Activated CD8-positive, alpha-beta memory T cell treated with anti-CD3 and anti-CD28 coated beads, Interleukin-2, amount 50 U/mL, for 1 hour (primary cell): ENCODE results near the gene KCNC2.
"Not testable (repeated sequence)": the region's sequence is repeated elsewhere in the genome, so short reads cannot be mapped to it uniquely, and the experiment has no call there.

ENCODE experiments used
- DNase-seq: peaks from one replicate; pipeline ENCODE4 v3.0.0-alpha.2; 2020; ENCODE audit errors: extremely low read depth

KCNC2 gene

GRCh38 chr12:75209812-75210138, at the start of gene KCNC2:
Gene KCNC2 (minus strand): TSS chr12:75209839.
- DNase-seq = no peak

- DNase-seq = no peak
These were observed 49.5 kb upstream of the KCNC2 start for GRCh38 chr12:75259143-75259542.

DNA sequence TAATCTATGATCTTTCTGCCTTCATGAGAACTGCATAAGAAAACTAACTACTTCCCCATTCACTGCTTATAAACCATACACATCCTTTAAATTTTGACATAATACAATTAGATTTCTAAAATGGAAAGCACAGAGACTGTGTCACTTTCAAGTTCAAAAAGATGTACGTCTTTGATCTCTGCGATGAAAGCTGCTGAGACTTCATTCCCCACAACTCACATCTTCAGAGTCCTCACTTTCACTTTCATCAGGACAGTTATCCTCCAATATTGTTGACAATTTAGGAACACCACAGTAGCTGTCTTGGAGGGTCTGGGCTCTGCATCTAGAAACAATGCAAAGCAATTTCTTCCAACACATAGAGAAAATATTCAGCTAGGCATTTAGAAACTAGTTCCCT, 47.9 kb upstream of the KCNC2 start:
- no peak for DNase-seq

DNA sequence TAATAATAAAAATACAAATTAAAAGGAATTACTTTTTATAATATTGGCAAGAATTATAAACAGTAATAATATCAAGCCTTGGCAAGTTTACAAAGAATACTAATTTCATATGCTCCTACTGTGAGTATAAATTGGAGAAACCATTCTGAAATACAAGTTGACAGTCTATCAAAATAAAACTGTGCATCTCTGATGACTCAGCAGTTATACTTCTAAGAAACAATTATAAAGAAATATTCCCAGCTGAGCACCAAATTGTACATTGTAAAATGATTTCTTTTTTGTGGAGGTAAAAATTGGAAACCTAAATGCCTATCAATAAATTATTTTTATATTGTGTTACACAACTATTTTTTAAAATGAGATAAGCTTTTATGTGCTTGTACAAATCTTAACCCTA, 35.5 kb upstream of the KCNC2 start:
- DNase-seq = no peak

- no peak for DNase-seq
These were observed 30.3 kb upstream of the KCNC2 start for GRCh38 chr12:75239987-75240386.

DNA sequence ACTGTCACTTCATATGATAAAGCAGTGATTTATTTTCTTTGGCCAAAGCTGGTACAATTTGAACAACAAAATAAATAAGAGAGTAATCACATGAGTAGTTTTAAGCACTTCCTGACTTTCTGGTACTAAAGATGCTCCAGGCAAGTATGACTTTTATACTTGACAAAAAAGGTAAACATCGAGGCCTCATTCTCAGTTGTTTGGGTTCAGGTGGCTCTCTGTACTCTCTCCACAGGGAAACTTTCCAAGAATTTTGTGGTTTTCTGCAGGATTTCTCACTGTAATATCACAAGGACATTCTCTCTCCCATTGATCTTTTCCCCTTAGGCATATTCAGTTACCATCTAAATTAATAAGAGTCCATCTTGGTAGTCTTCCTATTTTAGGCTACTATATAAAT, 26.6 kb upstream of the KCNC2 start:
- no peak for DNase-seq

GRCh38 chr12:75227132-75227531, 17.5 kb upstream of the KCNC2 start:
- DNase-seq = no peak

GRCh38 chr12:75212072-75212471, 2.4 kb upstream of the KCNC2 start:
- no peak for DNase-seq

- no peak for DNase-seq
These were observed 505 bp downstream of the KCNC2 start for GRCh38 chr12:75208856-75209811.

GRCh38 chr12:75207338-75208083, 2.1 kb downstream of the KCNC2 start:
- DNase-seq = no peak

DNA sequence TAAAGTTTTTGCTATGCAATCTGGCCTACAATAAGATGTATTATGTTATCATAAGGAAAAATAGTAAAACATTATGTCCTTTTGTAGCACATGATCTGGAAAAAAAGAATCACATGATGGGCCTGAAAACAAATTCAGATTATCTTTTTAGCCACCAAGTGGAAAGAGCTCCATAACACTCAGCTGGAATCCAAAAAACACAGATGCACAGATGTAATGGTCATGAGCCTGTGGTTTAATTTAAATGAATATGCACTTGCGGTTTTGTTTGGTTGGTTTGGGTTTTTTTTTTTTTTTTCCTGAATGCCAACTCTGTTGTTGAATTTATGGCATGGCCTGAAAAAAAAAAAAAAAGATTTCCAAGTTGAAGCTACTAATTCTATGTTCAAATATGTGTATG, 4.1 kb downstream of the KCNC2 start:
- DNase-seq = no peak

GRCh38 chr12:75196865-75197264, 12.8 kb downstream of the KCNC2 start:
- no peak for DNase-seq

DNA sequence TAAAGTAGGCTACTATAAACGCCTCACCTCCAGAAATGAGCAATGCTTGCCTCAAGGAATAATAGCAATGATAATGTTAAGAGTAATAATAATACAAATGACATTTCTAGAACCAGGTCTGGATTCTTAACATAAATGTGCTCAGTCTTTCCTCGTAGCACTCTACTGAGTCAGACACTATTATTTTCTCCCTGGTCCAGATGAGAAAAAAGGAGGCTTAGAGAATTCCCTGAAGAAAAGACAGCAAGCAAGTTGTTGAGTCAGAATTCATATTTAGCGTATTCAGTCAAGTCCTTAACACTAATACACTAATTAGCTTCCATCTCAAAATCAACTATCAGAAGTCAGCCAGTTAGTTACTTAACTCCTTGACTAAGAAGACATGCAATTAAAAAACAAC, 13.2 kb downstream of the KCNC2 start:
- DNase-seq = no peak

GRCh38 chr12:75194250-75194649, 15.4 kb downstream of the KCNC2 start:
- no peak for DNase-seq

- no peak for DNase-seq
These were observed 17.4 kb downstream of the KCNC2 start for GRCh38 chr12:75192196-75192595.

DNA sequence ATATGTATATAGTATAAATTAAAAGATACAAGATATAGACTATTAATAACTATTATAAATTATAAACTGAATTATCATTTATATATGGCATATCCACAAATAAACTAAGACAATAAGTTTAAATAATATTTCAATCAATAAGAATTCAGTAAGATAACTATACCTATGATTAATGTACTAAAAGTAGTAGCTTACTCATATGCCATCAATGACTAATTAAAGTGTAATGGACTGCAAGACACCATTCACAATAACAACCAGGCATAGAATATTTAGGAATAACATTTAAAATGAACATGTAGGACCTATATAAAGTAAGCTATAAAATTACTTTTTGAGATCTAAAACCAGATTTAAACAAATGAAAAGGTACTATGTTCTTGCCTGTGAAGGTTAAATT, 18.8 kb downstream of the KCNC2 start:
- DNase-seq = no peak

GRCh38 chr12:75185881-75186280, 23.8 kb downstream of the KCNC2 start:
- DNase-seq = not testable (repeated sequence)

- DNase-seq = no peak
These were observed 25.1 kb downstream of the KCNC2 start for GRCh38 chr12:75184516-75184915.

DNA sequence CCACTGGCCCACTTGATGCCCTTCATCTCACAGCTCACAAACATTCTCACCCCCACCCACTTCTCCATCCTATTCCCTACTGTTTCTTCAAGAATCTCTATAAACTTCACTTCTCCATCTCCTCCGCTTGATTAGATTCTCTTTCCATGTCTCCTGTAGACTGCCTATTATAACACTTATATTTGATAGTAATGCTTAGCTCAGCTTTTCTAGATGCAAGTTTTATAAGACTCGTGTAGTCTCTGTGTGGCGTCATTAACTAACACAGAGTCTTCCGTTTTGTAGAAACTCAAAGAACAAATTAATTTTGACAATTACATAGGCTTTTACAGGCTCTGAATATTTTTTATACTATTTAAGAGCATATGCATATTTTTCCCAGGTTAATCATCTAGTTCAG, 25.7 kb downstream of the KCNC2 start:
- no peak for DNase-seq

DNA sequence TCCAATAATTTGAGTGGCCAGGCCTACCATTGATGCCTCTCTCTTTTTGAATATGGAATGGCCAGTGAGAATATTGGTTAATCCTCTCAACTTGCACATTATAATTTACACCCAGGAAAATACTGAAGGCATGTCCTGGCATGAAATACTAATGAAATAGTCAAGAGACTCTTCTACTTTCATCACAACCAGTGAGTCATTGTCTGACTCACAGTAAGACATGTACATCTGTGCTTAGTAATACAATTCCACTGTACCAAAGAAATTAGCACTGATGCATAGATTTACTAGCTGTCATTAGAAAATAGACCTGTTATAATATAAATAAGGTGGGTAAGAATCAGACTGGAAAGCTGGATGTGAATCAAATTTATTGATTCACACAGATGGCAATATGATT, 31.6 kb downstream of the KCNC2 start:
- no peak for DNase-seq

GRCh38 chr12:75172611-75173010, 37.0 kb downstream of the KCNC2 start:
- no peak for DNase-seq

DNA sequence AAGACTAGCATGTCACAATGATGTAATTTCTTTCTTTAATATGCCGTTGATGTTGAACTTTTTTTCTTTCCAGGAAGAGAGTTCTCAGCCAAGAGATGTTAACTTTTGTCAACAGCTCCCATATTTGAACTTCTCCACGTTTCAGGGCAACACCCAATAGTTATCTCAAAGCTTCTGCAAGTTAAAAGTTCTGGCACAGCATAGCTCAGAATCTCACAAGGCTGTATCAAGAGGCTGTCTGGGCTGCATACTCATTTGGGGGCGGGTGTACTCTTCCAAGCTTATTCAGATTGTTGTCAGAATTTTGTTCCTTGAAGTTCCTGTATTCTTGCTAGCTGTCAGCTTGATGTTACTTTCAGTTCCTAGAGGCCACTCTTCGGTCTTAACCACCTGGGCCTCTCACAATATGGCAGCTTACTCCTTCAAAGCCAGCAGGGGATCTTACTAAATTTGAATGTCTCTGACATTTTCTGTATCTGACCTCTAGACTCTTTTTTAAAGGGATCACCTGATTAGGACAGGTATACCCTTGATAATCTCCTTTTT, 38.9 kb downstream of the KCNC2 start:
- no peak for DNase-seq

DNA sequence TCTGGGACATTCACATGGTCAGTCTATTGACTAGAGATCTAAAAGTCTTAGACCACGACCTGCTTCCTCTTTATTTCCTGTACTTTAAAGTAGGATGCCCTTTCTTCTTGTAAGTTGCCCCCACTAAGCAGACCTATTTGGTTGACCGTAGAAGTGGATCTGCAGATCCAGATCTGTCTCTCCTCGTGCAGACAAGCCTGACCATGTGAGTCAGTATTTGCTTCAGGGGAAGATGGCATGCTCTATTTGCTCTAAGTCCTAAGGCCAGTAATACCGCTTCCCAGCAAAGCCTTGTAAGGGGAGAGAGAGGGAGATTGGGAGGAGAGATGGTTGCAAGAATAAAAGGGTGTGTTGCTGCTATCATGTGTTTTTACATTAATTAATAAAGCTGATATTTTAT, 46.8 kb downstream of the KCNC2 start:
- no peak for DNase-seq
